ENCODE data around the gene EPS8L3.
"Not testable (repeated sequence)": the region's sequence is repeated elsewhere in the genome, so short reads cannot be mapped to it uniquely, and the experiment has no call there.

EPS8L3 gene

GRCh38 chr1:109777980-109778625, 14.4 kb upstream of the EPS8L3 start:
- DNase-seq: no peak

DNA sequence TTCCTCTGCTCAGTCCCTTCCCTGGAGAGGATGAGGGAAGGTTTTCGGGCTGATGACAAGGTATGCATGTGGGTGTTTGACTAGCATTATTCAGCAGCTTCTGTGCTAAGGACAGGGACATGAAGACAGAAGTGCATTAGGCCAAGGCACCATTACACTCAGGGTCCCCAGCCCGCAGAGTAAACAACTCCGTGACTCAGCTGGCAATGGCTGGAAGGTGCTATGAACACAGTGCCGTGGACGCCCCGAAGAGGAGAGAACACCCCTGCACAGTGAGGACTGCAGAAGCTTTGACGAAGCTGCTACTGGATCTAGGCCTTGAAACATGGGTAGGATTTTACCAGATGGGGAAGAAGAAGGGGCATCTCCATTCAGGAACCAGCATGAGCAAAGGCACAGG, 13.7 kb upstream of the EPS8L3 start:
- DNase-seq: no peak

- peak; percentile 84 for DNase-seq
Measured at GRCh38 chr1:109776911-109777310, 13.2 kb upstream of the EPS8L3 start.

GRCh38 chr1:109776206-109776835, 12.6 kb upstream of the EPS8L3 start:
- no peak for DNase-seq

DNA sequence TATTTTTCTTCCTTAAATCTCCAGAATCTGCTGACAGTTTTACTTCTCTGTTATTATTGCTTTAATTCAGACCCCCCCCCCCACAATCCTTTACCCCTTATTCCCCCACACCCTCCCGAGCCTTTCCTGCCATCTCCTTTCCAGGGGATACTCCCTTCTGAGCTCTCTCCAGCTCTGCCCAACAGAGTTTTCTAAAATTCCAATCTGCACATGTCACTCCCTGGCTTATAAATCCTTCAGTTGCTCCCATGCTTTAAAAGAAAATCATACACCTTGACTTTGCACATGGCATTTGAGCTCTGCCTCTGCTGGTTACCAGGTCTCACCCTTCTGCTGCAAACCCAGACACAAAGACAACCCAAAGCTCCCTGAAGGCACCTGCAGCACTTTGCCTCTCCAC, 11.7 kb upstream of the EPS8L3 start:
- DNase-seq: no peak

GRCh38 chr1:109773900-109774485, 10.3 kb upstream of the EPS8L3 start:
- DNase-seq: no peak

DNA sequence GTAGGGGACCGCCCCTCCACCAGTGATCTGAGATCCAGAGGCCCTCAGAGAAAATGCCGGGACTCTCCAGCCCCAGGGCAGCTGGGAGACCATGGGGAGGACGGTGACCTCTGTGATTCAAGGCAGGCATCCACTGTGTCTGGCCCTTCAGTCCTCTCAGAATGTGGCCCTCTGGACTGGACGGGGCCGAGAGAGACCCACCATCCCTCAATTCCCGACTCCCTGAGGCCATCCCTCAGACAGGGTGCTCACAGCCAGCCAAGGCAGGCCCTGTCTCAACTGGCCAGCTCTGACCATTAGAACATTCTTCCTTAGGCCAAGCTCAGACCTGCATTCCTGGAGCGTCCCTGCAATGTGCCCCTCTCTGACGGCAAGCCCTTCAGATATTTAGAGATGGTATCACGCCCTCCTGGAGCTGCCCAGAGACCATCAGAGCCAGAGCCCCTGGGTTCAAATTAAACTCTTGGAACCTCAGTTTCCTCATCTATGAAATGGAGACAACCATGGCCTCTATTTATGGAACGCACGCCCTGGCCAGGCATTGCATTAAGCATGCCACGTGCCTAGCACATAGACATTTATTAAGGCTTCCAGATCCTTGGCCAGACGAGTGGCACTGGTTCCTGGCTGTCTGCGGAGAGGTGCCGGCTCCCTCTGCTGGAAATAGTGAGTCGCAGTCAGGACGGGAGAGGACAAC, 9.6 kb upstream of the EPS8L3 start:
- peak; percentile 91 to 93 for DNase-seq

GRCh38 chr1:109772658-109773202, 9.0 kb upstream of the EPS8L3 start:
- DNase-seq: no peak

DNA sequence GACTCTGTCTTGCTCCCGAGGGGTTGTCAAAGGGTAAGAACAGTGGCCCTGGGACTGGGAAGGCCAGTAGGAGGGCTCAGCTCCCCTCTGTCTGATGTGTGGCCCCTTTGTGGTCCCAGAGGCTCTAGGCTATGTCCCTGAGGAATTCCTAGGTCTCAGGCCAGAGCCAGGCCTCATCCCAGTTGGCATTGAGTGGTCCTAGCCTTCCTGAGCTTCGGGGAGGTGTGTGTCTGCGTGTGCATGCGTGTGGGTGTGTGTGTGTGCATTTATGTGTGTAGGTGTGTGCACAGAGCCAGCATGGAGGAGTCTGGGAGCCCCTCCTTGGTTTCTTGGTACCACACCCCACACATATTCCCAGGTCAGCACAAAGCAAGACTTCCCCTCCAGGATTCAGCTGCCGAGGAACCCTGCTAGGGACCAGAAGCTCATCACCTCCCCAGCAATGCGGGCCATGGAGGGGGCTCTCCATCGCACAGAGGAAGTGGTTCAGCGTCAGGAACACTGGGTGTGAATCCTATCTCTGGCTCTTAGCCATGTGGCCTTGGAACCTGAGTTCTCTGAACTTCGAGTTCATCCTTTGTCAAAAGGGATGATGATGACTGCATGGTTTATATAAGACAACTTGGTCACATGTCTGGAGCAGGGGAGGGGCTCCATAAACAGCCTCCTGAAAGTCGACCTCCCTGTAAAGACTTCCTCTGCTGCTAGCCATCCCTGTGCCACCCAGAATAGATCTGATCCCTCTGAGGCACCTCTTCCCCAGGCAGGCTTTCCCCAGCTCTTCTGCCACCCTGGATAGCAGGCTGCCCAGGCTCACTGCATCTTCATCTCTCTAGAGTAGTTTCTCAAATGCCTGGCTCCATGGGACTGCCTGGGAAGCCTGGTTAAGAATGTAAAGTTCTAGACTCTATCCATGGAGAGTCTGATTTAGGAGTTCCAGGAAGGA, 8.3 kb upstream of the EPS8L3 start:
- no peak for DNase-seq

- DNase-seq: no peak
Measured at GRCh38 chr1:109770331-109771095, 6.8 kb upstream of the EPS8L3 start.

- no peak for DNase-seq
Measured at GRCh38 chr1:109769330-109770078, 5.8 kb upstream of the EPS8L3 start.

DNA sequence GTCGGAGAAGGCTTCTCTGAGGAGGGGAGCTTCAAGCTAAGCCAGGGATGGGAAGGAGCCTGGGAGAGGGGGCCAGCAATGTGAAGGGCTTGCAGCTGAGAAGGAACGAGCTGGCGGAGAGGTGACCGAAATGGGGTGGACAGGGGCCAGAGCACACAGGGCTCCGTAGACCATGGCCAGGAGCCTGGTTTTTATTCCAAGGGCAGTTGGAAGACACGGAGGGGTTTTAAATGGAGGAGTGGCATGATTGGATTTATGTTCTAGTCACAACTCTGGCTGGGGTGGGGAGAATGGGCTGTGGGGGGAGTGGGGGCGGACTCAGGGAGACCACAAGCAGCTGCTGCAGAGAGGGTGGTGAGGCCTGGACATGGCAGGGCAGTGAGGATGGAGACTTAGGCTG, 5.1 kb upstream of the EPS8L3 start:
- no peak for DNase-seq

- no peak for DNase-seq
Measured at GRCh38 chr1:109768335-109768650, 4.6 kb upstream of the EPS8L3 start.

GRCh38 chr1:109767637-109768334, 4.1 kb upstream of the EPS8L3 start:
- no peak for DNase-seq

- DNase-seq: not testable (repeated sequence)
Measured at GRCh38 chr1:109766991-109767636, 3.4 kb upstream of the EPS8L3 start.

DNA sequence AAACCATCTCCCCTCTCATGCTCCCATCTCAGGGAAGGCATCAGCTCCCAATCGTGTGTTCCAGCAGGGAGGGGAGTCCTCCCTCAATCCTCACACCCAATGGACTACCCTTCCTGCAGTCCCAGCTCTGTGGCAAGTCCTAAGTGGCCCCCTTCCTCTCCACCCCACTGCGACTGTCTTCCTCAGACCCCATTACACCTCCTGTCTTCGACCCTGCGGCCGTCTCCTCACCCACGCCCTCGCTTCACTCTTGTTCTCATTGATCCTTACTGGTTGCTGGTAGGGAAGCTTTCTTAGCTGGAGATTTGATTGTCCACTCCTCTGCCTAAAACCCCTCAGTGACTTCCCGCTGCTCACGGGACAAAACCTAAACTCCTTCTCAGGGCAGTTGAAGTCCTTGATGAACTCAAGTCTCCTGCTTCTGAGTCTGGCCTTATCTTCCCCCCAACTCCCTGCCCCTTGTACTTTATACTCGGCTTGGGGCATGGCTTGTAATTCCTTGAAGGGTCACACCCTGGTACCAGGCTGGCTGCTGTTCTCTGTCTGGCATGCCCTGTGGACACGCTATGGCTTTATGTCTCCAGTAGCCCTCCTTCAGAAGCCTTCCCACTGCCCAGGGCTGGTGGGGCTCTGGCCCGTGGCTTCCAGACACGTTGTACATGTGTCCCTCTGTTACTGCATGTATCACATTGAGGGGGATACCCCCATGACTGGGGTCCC, 2.3 kb upstream of the EPS8L3 start:
- no peak for DNase-seq

- DNase-seq: no peak
Measured at GRCh38 chr1:109765483-109765815, 1.7 kb upstream of the EPS8L3 start.

DNA sequence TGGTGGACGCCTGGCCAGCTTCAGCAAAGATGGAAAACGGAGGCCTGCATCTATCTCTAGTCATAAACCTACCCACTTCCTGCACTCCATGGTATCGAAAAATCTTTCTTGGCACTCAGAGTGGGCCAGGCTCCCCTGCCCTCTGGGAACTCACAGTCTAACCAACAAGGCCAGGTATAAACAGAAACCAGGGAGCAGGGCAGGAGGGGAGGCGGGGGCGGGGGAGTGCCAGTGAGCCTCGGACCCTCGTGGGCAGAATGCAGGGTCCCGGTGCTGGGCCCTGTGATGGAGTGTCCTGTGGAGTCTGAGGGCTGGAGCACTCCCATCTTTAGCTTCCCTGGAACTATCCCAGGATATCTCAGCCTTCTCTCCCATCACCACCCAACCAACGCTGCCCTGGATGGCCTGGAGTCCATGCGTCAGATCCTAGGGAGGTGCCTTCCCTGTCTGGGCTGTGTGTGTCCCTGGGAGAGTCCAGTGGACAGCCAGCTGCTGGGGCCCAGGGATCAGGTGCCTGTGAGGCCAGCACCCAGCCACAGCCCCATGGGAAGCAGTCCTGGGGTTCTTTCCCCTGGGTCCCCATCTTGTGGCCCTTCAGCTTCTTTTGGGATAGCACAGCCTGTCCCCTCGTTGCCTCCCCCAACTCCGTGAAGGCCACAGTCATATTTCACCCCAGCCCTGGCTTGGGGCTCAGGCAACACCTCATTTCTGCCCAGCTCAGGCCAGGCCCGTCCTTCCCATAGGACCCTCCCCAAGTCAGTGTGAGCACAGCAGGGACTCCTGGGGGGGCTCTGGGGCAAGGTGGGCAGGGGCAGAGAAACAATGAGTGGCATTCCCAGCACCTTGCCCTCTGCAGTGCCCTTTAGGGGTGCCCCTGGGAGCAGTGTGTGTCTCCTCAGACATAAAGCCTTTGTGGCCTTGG, 1.1 kb upstream of the EPS8L3 start:
- DNase-seq: no peak
